Psoas muscle (tissue), 8 donors: Measurements from ENCODE around the gene JADE2. TPM values are rescaled to one million over a fixed set of nuclear protein-coding genes. Genes with fewer than 3 reads are reported as not detected.

ENCODE experiments used
- ATAC-seq, 4 donors: fragments of 200-7000 bp; cut with Tn5 transposase; one replicate each; pipeline ENCODE4 v1.9.1; 2020; ENCODE audit warnings: moderate library complexity in 3 of 4, mild to moderate bottlenecking in 2 of 4
- DNase-seq, 2 donors: peaks; one replicate each; pipeline ENCODE4 v3.0.0-alpha.2; 2020
- H3K27ac ChIP-seq: fragments of 200-600 bp; one replicate; pipeline ENCODE4 v1.8.0; 2022
- H3K27me3 ChIP-seq, 3 donors: fragments of 200-600 bp in 1 of 3; one replicate each; pipeline versions ENCODE4 v1.6.1 to v1.8.0; 2013 to 2022; ENCODE audit warnings: low read length in 2 of 3, mild to moderate bottlenecking in 2 of 3, moderate library complexity in 1 of 3; ENCODE audit not compliant: insufficient read depth in 3 of 3
- H3K36me3 ChIP-seq, 2 donors: fragments of 200-600 bp in 1 of 2; one replicate each; pipeline versions ENCODE4 v1.6.1 to v1.8.0; 2013 to 2022; ENCODE audit warnings: low read depth in 1 of 2, mild to moderate bottlenecking in 1 of 2, moderate library complexity in 1 of 2; ENCODE audit not compliant: insufficient read depth in 1 of 2
- H3K4me1 ChIP-seq: fragments of 200-600 bp; one replicate; pipeline ENCODE4 v1.8.0; 2022
- H3K4me3 ChIP-seq: fragments of 200-600 bp; one replicate; pipeline ENCODE4 v1.8.0; 2022; ENCODE audit warnings: mild to moderate bottlenecking
- H3K9me3 ChIP-seq: fragments of 200-600 bp; one replicate; pipeline ENCODE4 v1.8.0; 2022
- CTCF ChIP-seq: fragments of 200-600 bp; IDR thresholded peaks from one replicate; pipeline ENCODE4 v1.8.0; 2022; ENCODE audit warnings: antibody characterized with exemption
- WGBS, 3 donors: extraction: QIAGEN DNeasy Blood & Tissue Kit; methylation state at CpG; one replicate each; pipeline versions ENCODE4 v1.1.6 to v1.1.7; 2013; 5-methylcytosine and 5-hydroxymethylcytosine counted together
- intact Hi-C, 2 donors: fragments of 100-400 bp; cut with DNase I; formaldehyde crosslinking; loops; one replicate each; pipeline versions ENCODE4 v1.11.0 to v1.14.2; 2022
- polyA plus RNA-seq, 3 donors: library from polyadenylated mRNA; stranded (reverse); fragments of 200-250 nt; gene quantifications; one replicate each; pipeline ENCODE4 v1.2.3, GENCODE V29; 2013
- total RNA-seq, 4 donors: library from RNA; stranded (reverse); fragmentation: NEBNext Ultra II Directional in 2 of 4; extraction: Animal tissue kit (Norgen Biotek cat#: 25700) in 2 of 4; gene quantifications; one replicate each; pipeline versions ENCODE4 v1.2.1 to v1.2.4, GENCODE V29; 2021 to 2023
- donor health status: healthy with polysubstance abuse.
- donor health status: DM: no; HTN: no; CAD: no; lungs with moderate emphysema.
- donor health status: Bipolar disorder and iron deficiency.
- donor health status: healthy.
- donor health status: DM: yes; HTN: yes; CAD: no.
- donor health status: DM: no; HTN: no; CAD: no.
- donor health status: DM: no; HTN: no; CAD: no.
- donor health status: DM: yes; HTN: yes; CAD: no.

The JADE2 gene
- total and polyA plus RNA-seq, 7 donors = 5.0 to 15.1 (median 10.1) TPM

- intact Hi-C loops = no loop called here
- Histone ChIP-seq H3K27me3 (no peaks in the 10 kb centered on the region), H3K36me3 (no peaks in the 10 kb centered on the region), H3K27ac (no peak overlapping the region), H3K4me3 (no peak overlapping the region), H3K4me1 (no peaks in the 10 kb centered on the region), H3K9me3 (no peaks in the 10 kb centered on the region)
- ATAC-seq (no peak), DNase-seq (no peak)
- 72 to 86% (median 85%) methylated on average over 9 of the region's 9 CpGs for WGBS, 3 donors
- TF ChIP-seq CTCF = no peak
These were observed 35.1 kb upstream of the JADE2 start for GRCh38 chr5:134490255-134490924.

- ATAC-seq (no peak), DNase-seq (no peak)
- no peak overlapping the region for H3K27ac ChIP-seq
- H3K9me3 ChIP-seq = no peaks in the 10 kb centered on the region
- WGBS, 3 donors = 74 to 87% (median 78%) methylated on average over 8 of the region's 8 CpGs
- no peak overlapping the region for H3K4me3 ChIP-seq
- H3K36me3 ChIP-seq = no peaks in the 10 kb centered on the region
- intact Hi-C loops = no loop called here
- H3K4me1 ChIP-seq = no peaks in the 10 kb centered on the region
- no peak for TF ChIP-seq CTCF
- H3K27me3 ChIP-seq = no peaks in the 10 kb centered on the region
These were observed 34.6 kb upstream of the JADE2 start for GRCh38 chr5:134490925-134491271.

GRCh38 chr5:134491841-134492442, 33.5 kb upstream of the JADE2 start:
- intact Hi-C loops = no loop called here
- WGBS, 3 donors = 94 to 96% (median 94%) methylated on average over 9 of the region's 9 CpGs

GRCh38 chr5:134492568-134492967, 32.9 kb upstream of the JADE2 start:
- no peak overlapping the region for H3K4me3 ChIP-seq
- intact Hi-C loops = no loop called here
- DNase-seq = no peak
- no peak for ATAC-seq
- H3K36me3 ChIP-seq = no peaks in the 10 kb centered on the region
- H3K27me3 ChIP-seq = no peaks in the 10 kb centered on the region
- no peaks in the 10 kb centered on the region for H3K4me1 ChIP-seq
- no peak for TF ChIP-seq CTCF
- H3K27ac ChIP-seq = no peak overlapping the region
- H3K9me3 ChIP-seq = no peaks in the 10 kb centered on the region
- WGBS, 3 donors = 71 to 92% (median 87%) methylated on average over 6 of the region's 6 CpGs

More at GRCh38 chr5:134491841-134492442, 33.5 kb upstream of the JADE2 start:
- DNase-seq (no peak), ATAC-seq (no peak)
- Histone ChIP-seq H3K4me1 (no peaks in the 10 kb centered on the region), H3K9me3 (no peaks in the 10 kb centered on the region), H3K27me3 (no peaks in the 10 kb centered on the region), H3K4me3 (no peak overlapping the region), H3K27ac (no peak overlapping the region), H3K36me3 (no peaks in the 10 kb centered on the region)
- TF ChIP-seq CTCF = no peak
